Activated CD4-positive, alpha-beta memory T cell treated with anti-CD3 and anti-CD28 coated beads, Interleukin-2, amount 10 ng/mL, durations not matched to agents 7 days and 5 days (primary cell): ENCODE data around the gene KIF22. TPM values are rescaled to one million over a fixed set of nuclear protein-coding genes. Genes with fewer than 3 reads are reported as not detected.

ENCODE experiments used
- CTCF ChIA-PET: fragments of 350-600 bp; sonication (Branson Sonifier 250); formaldehyde crosslinking; loops from one replicate; lab custom pipeline; 2021; ENCODE audit warnings: antibody characterized with exemption, inconsistent platforms; lab: Charles Lee
- POLR2A ChIA-PET: fragments of 350-600 bp; sonication (Branson Sonifier 250); formaldehyde crosslinking; loops from one replicate; lab custom pipeline; 2021; ENCODE audit warnings: antibody characterized with exemption; lab: Charles Lee
- DNase-seq: peaks from one replicate; pipeline ENCODE4 v3.0.0-alpha.2; 2020
- H3K27ac Mint-ChIP-seq: one replicate; pipeline ENCODE4 v1.8.0; 2021; ENCODE audit warnings: mild to moderate bottlenecking, mixed read lengths
- H3K27me3 Mint-ChIP-seq: one replicate; pipeline ENCODE4 v1.8.0; 2021; ENCODE audit warnings: mixed read lengths
- H3K36me3 Mint-ChIP-seq: one replicate; pipeline ENCODE4 v1.8.0; 2021; ENCODE audit warnings: low read depth, mixed read lengths
- H3K4me1 Mint-ChIP-seq: one replicate; pipeline ENCODE4 v1.8.0; 2021; ENCODE audit warnings: mixed read lengths
- H3K4me3 Mint-ChIP-seq: one replicate; pipeline ENCODE4 v1.8.0; 2021; ENCODE audit warnings: mild to moderate bottlenecking, mixed read lengths
- H3K9me3 Mint-ChIP-seq: one replicate; pipeline ENCODE4 v1.8.0; 2021; ENCODE audit warnings: mixed read lengths
- total RNA-seq, 2 experiments: library from RNA; stranded (reverse); gene quantifications; one replicate each; pipeline ENCODE4 v1.2.3, GENCODE V29; 2021

The KIF22 gene
- total RNA-seq, 2 experiments from 2014 or later = 187 to 192 TPM

DNA sequence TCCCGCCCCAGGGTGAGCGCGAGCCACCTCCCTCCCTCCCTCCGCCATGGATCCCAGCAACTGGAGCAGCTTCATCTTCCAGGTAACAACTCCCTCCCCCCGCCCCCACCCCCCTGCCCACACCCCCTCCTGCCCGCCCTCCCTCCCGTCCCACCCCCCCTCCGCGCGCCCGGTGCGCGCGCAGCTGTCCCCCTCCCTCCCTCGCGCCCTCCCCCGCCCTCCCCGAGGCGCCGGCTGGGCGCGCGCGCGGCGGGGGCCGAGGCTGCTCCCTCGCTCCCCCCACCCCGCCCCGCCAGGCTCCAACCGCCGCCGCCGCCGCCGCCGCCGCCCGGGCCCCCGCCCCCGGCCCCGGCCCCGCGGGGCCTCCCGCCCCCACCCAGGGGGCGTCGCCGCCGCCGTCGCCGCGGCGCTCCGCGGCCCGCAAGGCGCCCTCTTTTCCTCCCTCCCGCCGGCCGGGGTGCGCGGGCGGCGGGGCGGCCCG is 15.6 kb downstream of the KIF22 start, which contains the start of gene MAZ:
Gene MAZ, plus strand, starts transcription at position 431 of the 481 bp plus-strand sequence. CDS start 173 bp downstream, outside the sequence.
- ChIA-PET CTCF (interaction anchor here (0.5 to 3.7 kb wide), 3 partner anchors 10 to 15 kb away, joined by 3 to 71 read pairs (median 22); partner anchors contain the start of genes KIF22, MVP and PAGR1), POLR2A (interaction anchor here (0.9 to 10.8 kb wide), 10 partner anchors 11 to 380 kb away, joined by 3 to 260 read pairs (median 22); partner anchors contain the start of genes C16orf54, CORO1A, HIRIP3 and INO80E)
- DNase-seq = no peak
- no peaks in the 10 kb centered on the region for H3K9me3 Mint-ChIP-seq
- peaks cover 66% of the 10 kb centered on the region for H3K36me3 Mint-ChIP-seq
- H3K4me1 Mint-ChIP-seq = peaks cover 54% of the 10 kb centered on the region
- H3K27ac Mint-ChIP-seq = peak within 1 kb of the TSS; percentile 98
- H3K27me3 Mint-ChIP-seq = no peaks in the 10 kb centered on the region
- peak within 1 kb of the TSS; percentile 92 for H3K4me3 Mint-ChIP-seq

DNA sequence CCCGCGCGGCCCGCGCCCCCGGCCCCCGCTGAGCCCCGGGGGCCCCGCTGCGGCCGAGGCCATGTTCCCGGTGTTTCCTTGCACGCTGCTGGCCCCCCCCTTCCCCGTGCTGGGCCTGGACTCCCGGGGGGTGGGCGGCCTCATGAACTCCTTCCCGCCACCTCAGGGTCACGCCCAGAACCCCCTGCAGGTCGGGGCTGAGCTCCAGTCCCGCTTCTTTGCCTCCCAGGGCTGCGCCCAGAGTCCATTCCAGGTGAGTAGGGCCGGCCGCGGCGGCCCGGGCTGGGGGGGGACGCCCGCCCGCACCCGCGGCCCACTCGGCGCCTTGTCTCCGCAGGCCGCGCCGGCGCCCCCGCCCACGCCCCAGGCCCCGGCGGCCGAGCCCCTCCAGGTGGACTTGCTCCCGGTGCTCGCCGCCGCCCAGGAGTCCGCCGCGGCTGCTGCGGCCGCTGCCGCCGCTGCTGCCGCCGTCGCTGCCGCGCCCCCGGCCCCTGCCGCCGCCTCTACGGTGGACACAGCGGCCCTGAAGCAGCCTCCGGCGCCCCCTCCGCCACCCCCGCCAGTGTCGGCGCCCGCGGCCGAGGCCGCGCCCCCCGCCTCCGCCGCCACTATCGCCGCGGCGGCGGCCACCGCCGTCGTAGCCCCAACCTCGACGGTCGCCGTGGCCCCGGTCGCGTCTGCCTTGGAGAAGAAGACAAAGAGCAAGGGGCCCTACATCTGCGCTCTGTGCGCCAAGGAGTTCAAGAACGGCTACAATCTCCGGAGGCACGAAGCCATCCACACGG is 16.3 kb downstream of the KIF22 start:
- CTCF ChIA-PET = interaction anchor here (1.0 to 3.7 kb wide), 8 partner anchors 11 to 246 kb away, joined by 3 to 71 read pairs (median 14); partner anchors contain the start of genes ASPHD1, KIF22, MVP and PAGR1
- Mint-ChIP-seq H3K4me1 (peaks cover 61% of the 10 kb centered on the region), H3K27ac (peak overlapping the region; percentile 94), H3K27me3 (peaks cover 4% of the 10 kb centered on the region), H3K4me3 (peak overlapping the region; percentile 92), H3K9me3 (no peaks in the 10 kb centered on the region), H3K36me3 (peaks cover 60% of the 10 kb centered on the region)
- POLR2A ChIA-PET = interaction anchor here (0.9 to 10.8 kb wide), 22 partner anchors 9 to 379 kb away, joined by 3 to 260 read pairs (median 8); partner anchors contain the start of genes ALDOA, C16orf54, CORO1A and DOC2A
- peak; percentile 68 for DNase-seq

DNA sequence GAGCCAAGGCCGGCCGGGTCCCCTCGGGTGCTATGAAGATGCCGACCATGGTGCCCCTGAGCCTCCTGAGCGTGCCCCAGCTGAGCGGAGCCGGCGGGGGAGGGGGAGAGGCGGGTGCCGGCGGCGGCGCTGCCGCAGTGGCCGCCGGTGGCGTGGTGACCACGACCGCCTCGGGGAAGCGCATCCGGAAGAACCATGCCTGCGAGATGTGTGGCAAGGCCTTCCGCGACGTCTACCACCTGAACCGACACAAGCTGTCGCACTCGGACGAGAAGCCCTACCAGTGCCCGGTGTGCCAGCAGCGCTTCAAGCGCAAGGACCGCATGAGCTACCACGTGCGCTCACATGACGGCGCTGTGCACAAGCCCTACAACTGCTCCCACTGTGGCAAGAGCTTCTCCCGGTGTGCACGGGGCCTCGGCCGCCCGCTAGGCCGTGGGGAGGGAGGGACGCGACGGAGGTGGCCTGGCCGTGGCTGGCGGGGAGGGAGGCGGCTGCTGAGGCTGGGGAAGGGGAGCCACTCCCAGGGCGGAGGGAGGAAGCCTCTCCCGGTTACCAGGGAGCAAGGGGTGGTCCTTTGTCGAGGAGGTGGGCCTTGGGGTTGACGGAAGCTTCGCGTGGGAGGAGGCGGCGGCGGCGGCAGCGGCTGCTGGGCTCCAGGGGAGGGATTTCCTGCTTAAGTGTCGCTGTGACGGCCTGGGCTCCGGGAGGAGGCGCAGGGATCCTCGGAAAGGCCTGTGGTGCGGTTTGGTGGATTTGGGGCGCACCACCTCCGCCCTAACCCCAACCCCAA is 17.1 kb downstream of the KIF22 start:
- ChIA-PET CTCF (interaction anchor here (0.7 to 3.7 kb wide), 14 partner anchors 11 to 245 kb away, joined by 3 to 71 read pairs (median 4); partner anchors contain the start of genes ASPHD1, KIF22, MVP and PAGR1), POLR2A (interaction anchor here (0.6 to 10.8 kb wide), 31 partner anchors 8 to 886 kb away, joined by 3 to 260 read pairs (median 4); partner anchors contain the start of genes ALDOA, C16orf54, DOC2A and HIRIP3)
- Mint-ChIP-seq H3K9me3 (no peaks in the 10 kb centered on the region), H3K27me3 (peaks cover 8% of the 10 kb centered on the region), H3K36me3 (peaks cover 55% of the 10 kb centered on the region), H3K4me1 (peaks cover 67% of the 10 kb centered on the region), H3K27ac (peak overlapping the region; percentile 94), H3K4me3 (peak overlapping the region; percentile 92)
- DNase-seq = peak; percentile 93

DNA sequence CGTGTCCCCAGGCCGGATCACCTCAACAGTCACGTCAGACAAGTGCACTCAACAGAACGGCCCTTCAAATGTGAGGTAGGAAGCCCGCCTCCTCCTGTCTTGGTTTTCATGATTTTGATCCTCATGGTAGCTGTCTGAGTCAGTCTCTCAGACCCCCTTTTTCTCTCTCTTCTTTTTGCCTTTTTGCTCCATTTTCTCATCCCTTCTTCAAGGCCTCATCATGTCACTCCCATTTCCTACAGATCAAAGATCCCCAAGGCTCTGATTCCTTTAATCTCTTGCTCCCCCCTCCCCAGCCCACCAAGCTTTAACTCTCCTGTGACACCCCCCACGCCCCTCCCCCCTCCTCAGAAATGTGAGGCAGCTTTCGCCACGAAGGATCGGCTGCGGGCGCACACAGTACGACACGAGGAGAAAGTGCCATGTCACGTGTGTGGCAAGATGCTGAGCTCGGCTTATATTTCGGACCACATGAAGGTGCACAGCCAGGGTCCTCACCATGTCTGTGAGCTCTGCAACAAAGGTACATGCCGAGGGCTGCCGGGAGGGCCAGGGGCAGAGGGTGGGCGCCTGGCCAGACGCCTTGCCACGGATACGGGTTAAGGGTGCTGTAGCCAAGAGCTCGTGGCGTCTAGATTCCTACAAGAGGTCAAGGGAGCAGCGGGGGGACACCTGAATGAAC is 17.8 kb downstream of the KIF22 start:
- Mint-ChIP-seq H3K4me3 (peak overlapping the region; percentile 92), H3K27ac (peak overlapping the region; percentile 94), H3K4me1 (peaks cover 65% of the 10 kb centered on the region), H3K27me3 (peaks cover 11% of the 10 kb centered on the region), H3K9me3 (no peaks in the 10 kb centered on the region), H3K36me3 (peaks cover 51% of the 10 kb centered on the region)
- CTCF ChIA-PET = interaction anchor here (0.7 to 3.7 kb wide), 15 partner anchors 10 to 245 kb away, joined by 3 to 71 read pairs (median 4); partner anchors contain the start of genes ASPHD1, CDIPT, KIF22 and MVP
- POLR2A ChIA-PET = interaction anchor here (0.6 to 10.8 kb wide), 29 partner anchors 9 to 885 kb away, joined by 3 to 260 read pairs (median 4); partner anchors contain the start of genes ALDOA, C16orf54, DOC2A and HIRIP3
- DNase-seq = peak; percentile 47

DNA sequence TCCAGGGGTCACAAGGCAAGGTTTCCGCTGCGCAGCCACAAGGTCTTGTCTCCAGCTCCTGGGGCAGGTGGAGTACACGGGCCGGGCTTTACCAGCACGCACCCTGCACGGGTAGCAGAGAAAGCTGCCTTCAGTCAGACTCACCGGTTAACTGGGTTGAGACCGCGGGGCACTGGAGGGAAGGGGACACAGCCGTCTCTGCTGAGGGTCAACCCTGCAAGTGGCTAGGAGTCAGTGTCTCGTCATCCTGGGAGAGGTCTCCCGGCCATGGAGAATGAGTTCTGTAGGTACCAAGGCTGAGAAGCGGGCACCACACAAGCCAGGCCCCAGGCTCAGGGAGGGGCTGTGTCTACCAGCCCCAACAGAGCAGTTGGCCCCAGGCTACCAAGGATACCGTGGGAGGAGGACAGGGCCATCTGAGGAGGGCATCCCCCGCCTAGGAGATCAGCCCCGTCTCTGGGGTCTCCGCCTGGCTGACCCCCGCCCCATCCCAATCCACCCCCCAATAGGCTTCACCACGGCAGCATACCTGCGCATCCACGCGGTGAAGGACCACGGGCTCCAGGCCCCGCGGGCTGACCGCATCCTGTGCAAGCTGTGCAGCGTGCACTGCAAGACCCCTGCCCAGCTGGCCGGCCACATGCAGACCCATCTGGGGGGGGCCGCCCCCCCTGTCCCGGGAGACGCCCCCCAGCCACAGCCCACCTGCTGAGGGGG is 18.6 kb downstream of the KIF22 start:
- no peaks in the 10 kb centered on the region for H3K9me3 Mint-ChIP-seq
- peaks cover 44% of the 10 kb centered on the region for H3K36me3 Mint-ChIP-seq

DNA sequence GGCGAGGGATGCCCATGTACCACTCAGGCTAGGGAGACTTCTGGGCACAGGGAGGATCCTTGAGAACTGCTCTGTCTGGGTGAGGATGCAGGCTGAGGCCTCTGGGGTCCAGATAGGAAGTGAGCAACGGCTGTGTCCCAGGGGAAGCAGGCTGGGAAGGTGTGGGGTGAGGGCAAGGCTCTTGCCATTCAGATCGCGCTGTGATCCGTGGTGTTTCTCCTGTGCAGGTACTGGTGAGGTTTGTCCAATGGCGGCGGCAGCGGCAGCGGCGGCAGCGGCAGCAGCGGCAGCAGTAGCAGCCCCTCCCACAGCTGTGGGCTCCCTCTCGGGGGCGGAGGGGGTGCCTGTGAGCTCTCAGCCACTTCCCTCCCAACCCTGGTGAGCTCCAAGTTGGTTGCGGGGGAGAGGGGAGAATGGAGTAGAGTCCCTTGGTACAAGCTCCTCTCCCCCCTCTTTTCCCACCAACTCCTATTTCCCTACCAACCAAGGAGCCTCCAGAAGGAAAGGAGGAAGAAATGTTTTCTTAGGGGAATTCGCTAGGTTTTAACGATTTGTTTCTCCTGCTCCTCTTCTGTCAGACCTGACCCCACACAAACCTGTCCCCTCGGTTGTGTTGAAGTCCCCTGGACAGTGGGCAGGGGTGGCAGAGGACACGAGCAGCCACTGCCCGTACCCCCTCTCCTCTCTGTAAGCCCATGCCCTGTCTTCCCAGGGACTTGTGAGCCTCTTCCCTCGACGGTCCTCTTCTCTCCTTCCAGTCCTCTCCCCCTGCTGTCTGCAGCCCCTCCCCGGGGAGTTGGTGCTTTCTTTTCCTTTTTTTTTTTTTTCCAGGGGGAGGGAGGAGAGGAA is 19.5 kb downstream of the KIF22 start:
- H3K36me3 Mint-ChIP-seq = peaks cover 38% of the 10 kb centered on the region
- H3K27ac Mint-ChIP-seq = peak overlapping the region; percentile 72
- peak; percentile 55 for DNase-seq
- peak overlapping the region; percentile 83 for H3K4me3 Mint-ChIP-seq
- no peaks in the 10 kb centered on the region for H3K9me3 Mint-ChIP-seq
- H3K27me3 Mint-ChIP-seq = peaks cover 11% of the 10 kb centered on the region
- H3K4me1 Mint-ChIP-seq = peaks cover 64% of the 10 kb centered on the region
- POLR2A ChIA-PET = interaction anchor here (0.7 to 7.5 kb wide), 3 partner anchors 11 to 109 kb away, joined by 3 to 86 read pairs (median 4); partner anchors contain the start of gene KIF22
- CTCF ChIA-PET = no interaction called here

More for the DNA sequence above, 18.6 kb downstream of the KIF22 start:
- no peak for DNase-seq
- CTCF ChIA-PET = interaction anchor here (0.9 to 3.7 kb wide), 8 partner anchors 9 to 118 kb away, joined by 3 to 71 read pairs (median 14); partner anchors contain the start of genes CDIPT, KIF22, MVP and PAGR1
- POLR2A ChIA-PET = interaction anchor here (0.7 to 10.8 kb wide), 13 partner anchors 8 to 256 kb away, joined by 3 to 260 read pairs (median 14); partner anchors contain the start of genes ALDOA, HIRIP3, INO80E and KCTD13
- peaks cover 11% of the 10 kb centered on the region for H3K27me3 Mint-ChIP-seq
- peak overlapping the region; percentile 94 for H3K27ac Mint-ChIP-seq
- peak overlapping the region; percentile 92 for H3K4me3 Mint-ChIP-seq
- H3K4me1 Mint-ChIP-seq = peaks cover 62% of the 10 kb centered on the region

DNA sequence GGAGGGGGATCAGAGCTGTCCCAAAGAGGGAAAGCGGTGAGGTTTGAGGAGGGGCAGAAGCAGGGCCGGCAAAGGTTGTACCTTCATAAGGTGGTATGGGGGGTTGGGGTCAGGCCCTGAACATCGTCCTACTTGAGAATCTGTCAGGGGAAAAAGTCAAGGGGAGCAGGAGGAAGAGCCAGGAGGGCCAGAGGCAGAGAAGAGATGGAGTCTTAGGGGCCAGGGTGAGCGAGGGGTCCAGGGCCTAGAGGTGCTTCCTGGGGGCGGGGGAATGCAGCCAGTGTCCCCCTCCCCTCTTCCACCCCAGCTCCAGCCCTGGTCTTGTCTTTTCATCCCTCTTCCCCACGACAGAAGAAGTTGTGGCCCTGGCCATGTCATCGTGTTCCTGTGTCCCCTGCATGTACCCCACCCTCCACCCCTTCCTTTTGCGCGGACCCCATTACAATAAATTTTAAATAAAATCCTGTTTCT is 20.2 kb downstream of the KIF22 start:
- peaks cover 36% of the 10 kb centered on the region for H3K36me3 Mint-ChIP-seq
- ChIA-PET CTCF (no interaction called here), POLR2A (interaction anchor here (1.0 to 1.8 kb wide), 5 partner anchors 10 to 65 kb away, joined by 3 to 12 read pairs (median 3); partner anchors contain the start of genes C16orf54 and KIF22)
- peak overlapping the region; percentile 66 for H3K27ac Mint-ChIP-seq
- no peak for DNase-seq
- peaks cover 66% of the 10 kb centered on the region for H3K4me1 Mint-ChIP-seq
- no peaks in the 10 kb centered on the region for H3K9me3 Mint-ChIP-seq
- H3K4me3 Mint-ChIP-seq = peak overlapping the region; percentile 83
- H3K27me3 Mint-ChIP-seq = peaks cover 11% of the 10 kb centered on the region

DNA sequence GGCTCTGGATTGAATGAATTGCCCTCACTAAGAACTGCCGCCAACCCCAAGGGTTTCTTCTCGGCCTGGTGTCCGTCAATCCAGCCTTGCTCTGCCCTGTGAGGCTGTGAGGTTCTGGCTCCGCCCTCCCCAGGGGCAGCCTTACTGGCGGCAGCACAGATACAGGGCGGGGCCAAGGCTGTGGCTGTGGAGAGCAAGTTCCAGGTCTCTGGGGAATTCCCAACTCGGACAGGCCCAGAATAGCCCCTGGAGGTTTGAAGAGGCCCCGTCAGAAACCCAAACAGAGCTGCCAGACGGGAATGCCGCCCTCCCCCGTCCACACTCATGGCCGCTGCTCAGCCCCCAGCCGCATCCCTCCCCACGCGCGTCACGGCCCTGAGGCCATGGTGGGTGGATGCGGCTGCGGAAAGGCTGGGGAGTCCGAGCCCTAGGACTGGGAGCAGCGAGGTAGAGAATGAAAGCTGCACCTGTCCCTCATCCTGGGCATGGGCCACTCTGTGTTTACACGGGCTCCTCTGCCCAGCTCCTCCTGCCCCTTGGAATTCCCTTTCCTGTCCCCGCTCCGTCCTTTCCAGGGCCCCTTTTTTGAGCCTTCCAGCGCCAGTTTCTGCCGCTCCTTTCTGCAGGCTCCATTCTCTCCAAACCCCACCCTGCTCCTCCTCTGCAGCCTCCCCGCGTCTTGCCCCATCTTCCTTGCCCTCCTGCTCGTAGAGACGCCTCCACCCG is 20.8 kb downstream of the KIF22 start:
- ChIA-PET POLR2A (interaction anchor here (0.7 to 1.8 kb wide), 8 partner anchors 10 to 254 kb away, joined by 3 to 12 read pairs (median 3); partner anchors contain the start of genes ALDOA, C16orf54 and KIF22), CTCF (interaction anchor here (1.2 kb wide), 1 partner anchor 112 kb away, joined by 3 read pairs; no protein-coding TSS in a partner anchor)
- Mint-ChIP-seq H3K27me3 (peaks cover 11% of the 10 kb centered on the region), H3K36me3 (peaks cover 39% of the 10 kb centered on the region), H3K4me1 (peaks cover 68% of the 10 kb centered on the region), H3K27ac (peak overlapping the region; percentile 66), H3K9me3 (no peaks in the 10 kb centered on the region), H3K4me3 (peak overlapping the region; percentile 83)
- peak; percentile 78 for DNase-seq

DNA sequence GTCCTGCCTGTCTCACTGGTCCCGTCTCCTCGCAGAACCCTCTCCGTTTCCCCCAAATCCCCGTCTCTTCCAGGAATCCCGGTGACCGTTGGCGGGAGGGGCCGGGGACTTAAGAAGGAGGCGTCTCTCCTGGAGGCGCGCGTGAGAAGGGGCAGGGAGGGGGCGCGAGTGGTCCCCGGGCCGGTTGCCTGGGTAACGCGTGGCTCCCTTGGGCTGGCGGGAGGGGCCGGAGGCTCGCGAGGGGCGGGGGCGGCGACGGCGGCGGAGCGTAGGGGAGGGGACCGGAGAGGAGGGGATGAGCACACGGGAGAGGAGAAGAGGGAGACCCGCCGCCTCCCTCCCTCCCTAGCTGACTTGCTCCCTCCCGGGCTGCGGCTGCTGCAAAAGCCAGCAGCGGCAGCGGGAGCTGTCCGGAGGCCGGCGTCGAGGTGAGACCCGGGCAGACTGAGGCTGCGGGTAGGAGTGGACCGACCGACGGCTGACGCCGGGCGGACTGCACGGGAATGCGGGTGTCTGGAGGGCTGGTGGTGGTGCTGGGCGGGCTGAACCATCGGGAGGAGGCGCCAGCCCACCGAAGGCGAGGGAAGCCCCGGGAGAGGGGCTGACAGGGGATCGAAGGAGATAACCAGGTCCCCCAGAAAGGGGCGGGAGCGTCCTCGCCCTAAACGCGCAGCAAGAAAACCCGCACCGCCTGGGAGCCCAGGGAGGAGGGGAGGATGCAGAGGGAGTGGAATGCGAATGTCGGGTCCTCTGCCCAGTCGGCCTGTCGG is 21.5 kb downstream of the KIF22 start, which contains the start of gene PRRT2:
Gene PRRT2, plus strand, starts transcription at position 298 of the 770 bp plus-strand sequence. CDS start 862 bp downstream, outside the sequence.
- Mint-ChIP-seq H3K4me3 (peak within 1 kb of the TSS; percentile 83), H3K27me3 (peaks cover 11% of the 10 kb centered on the region), H3K9me3 (no peaks in the 10 kb centered on the region), H3K27ac (peak within 1 kb of the TSS; percentile 66), H3K36me3 (peaks cover 44% of the 10 kb centered on the region), H3K4me1 (peaks cover 72% of the 10 kb centered on the region)
- CTCF ChIA-PET = interaction anchor here (1.2 kb wide), 1 partner anchor 113 kb away, joined by 3 read pairs; no protein-coding TSS in a partner anchor
- POLR2A ChIA-PET = interaction anchor here (0.7 to 10.3 kb wide), 9 partner anchors 7 to 253 kb away, joined by 3 to 206 read pairs (median 3); partner anchors contain the start of genes ALDOA, C16orf54, KIF22 and MAZ
- peak; percentile 49 for DNase-seq
